CD4-positive, alpha-beta T cell treated with Interleukin-6 for 4 hours (primary cell): ENCODE measurements around the gene IVD.

Experiments used
- DNase-seq: peaks from one replicate; pipeline ENCODE4 v3.0.0-alpha.2; 2020; ENCODE audit warnings: mixed read lengths

The IVD gene

GRCh38 chr15:40439960-40440742, 34.6 kb downstream of the IVD start:
- peak; percentile 27 for DNase-seq

- DNase-seq, result peak; percentile 97
These were observed 35.4 kb downstream of the IVD start, which contains the start of gene BAHD1 for GRCh38 chr15:40440743-40441564. BAHD1 (plus strand) TSS chr15:40440953; CDS start chr15:40458465, 17,512 bp downstream.

- DNase-seq, result peak; percentile 41
These were observed 36.3 kb downstream of the IVD start for GRCh38 chr15:40441565-40442531.

- no peak for DNase-seq
These were observed 37.7 kb downstream of the IVD start for GRCh38 chr15:40443255-40443654.

GRCh38 chr15:40443846-40444245, 38.3 kb downstream of the IVD start:
- no peak for DNase-seq

GRCh38 chr15:40444736-40445135, 39.1 kb downstream of the IVD start:
- DNase-seq, result no peak

- no peak for DNase-seq
These were observed 39.9 kb downstream of the IVD start for GRCh38 chr15:40445421-40445922.

- DNase-seq, result no peak
These were observed 40.5 kb downstream of the IVD start for GRCh38 chr15:40446144-40446543.

- DNase-seq, result no peak
These were observed 42.8 kb downstream of the IVD start for GRCh38 chr15:40448354-40448753.

- DNase-seq, result no peak
These were observed 43.7 kb downstream of the IVD start for GRCh38 chr15:40449275-40449674.

- no peak for DNase-seq
These were observed 44.5 kb downstream of the IVD start for GRCh38 chr15:40450047-40450446.

GRCh38 chr15:40451527-40452158, 46.0 kb downstream of the IVD start:
- no peak for DNase-seq

GRCh38 chr15:40452296-40453090, 46.9 kb downstream of the IVD start:
- peak; percentile 25 for DNase-seq

- peak; percentile 64 for DNase-seq
These were observed 48.3 kb downstream of the IVD start for GRCh38 chr15:40453941-40454340.

- DNase-seq, result peak; percentile 55
These were observed 49.4 kb downstream of the IVD start for GRCh38 chr15:40454904-40455391.

GRCh38 chr15:40456299-40456712, 50.7 kb downstream of the IVD start:
- DNase-seq, result no peak

GRCh38 chr15:40456738-40457137, 51.1 kb downstream of the IVD start:
- DNase-seq, result no peak

- no peak for DNase-seq
These were observed 53.1 kb downstream of the IVD start for GRCh38 chr15:40458495-40459371.

- no peak for DNase-seq
These were observed 53.9 kb downstream of the IVD start for GRCh38 chr15:40459391-40460015.
